GM12878 (cell line): Measurements from ENCODE around the gene AZU1. TPM values are rescaled to one million over a fixed set of nuclear protein-coding genes. Genes with fewer than 3 reads are reported as not detected.

Source experiments
- ATAC-seq: fragments of 200-7000 bp; cut with Tn5 transposase; 3 replicates; pipeline ENCODE4 v1.9.1; 2020; ENCODE audit warnings: mild to moderate bottlenecking, moderate library complexity
- BruUV-seq: library from RNA; stranded (reverse); fragments of 400-500 nt; replicated peaks from 2 replicates; lab custom pipeline; 2021; lab: Mats Ljungman, UMichigan
- CTCF ChIA-PET: fragments of 300-600 bp; sonication (Branson Sonifier 250); formaldehyde crosslinking; extraction: SDS; loops from one replicate; lab custom pipeline; 2021; ENCODE audit warnings: inconsistent platforms; lab: Yijun Ruan, JAX
- POLR2A ChIA-PET: fragments of 350-600 bp; formaldehyde crosslinking; extraction: SDS; loops from one replicate; lab custom pipeline; 2021; ENCODE audit warnings: inconsistent platforms; lab: Charles Lee
- RAD21 ChIA-PET: fragments of 300-600 bp; sonication (Branson Sonifier 250); formaldehyde crosslinking; loops from one replicate; lab custom pipeline; 2023; ENCODE audit warnings: antibody characterized with exemption; ENCODE audit not compliant: unreplicated experiment; lab: Charles Lee
- SMC1A ChIA-PET: fragments of 300-600 bp; sonication (Branson Sonifier 250); formaldehyde crosslinking; loops from one replicate; lab custom pipeline; 2023; ENCODE audit not compliant: unreplicated experiment, uncharacterized antibody; lab: Charles Lee
- DNase-seq: peaks from one replicate; pipeline ENCODE4 v3.0.0-alpha.2; 2011; ENCODE audit warnings: low read depth, low spot score
- FAIRE-seq: peaks from 3 replicates; lab custom pipeline; 2011; peaks lifted over from hg19 to GRCh38; lab: Jason Lieb, UNC
- H2AFZ ChIP-seq: 2 replicates; pipeline ENCODE4 v1.6.0; 2011; ENCODE audit warnings: low read depth, low read length, control low read depth; ENCODE audit not compliant: control insufficient read depth
- H3K27ac ChIP-seq: 2 replicates; pipeline ENCODE4 v1.5.1; 2011; ENCODE audit warnings: control low read depth; ENCODE audit not compliant: control insufficient read depth, insufficient read depth
- H3K27me3 ChIP-seq, 2 experiments: replicated peaks in 1 of 2; 2 replicates each; pipeline versions ENCODE4 v1.6.0 to v1.6.1; 2011; ENCODE audit warnings: low read length in 1 of 2; ENCODE audit not compliant: control insufficient read depth in 2 of 2, insufficient read depth in 2 of 2
- H3K36me3 ChIP-seq, 2 experiments: 2 replicates each; pipeline ENCODE4 v1.5.1; 2011; ENCODE audit warnings: low read length in 1 of 2; ENCODE audit not compliant: control insufficient read depth in 2 of 2, insufficient read depth in 2 of 2
- H3K4me1 ChIP-seq: 2 replicates; pipeline ENCODE4 v1.6.1; 2011; ENCODE audit warnings: mild to moderate bottlenecking, low read length, moderate library complexity, mixed read lengths; ENCODE audit not compliant: control insufficient read depth, insufficient read depth
- H3K4me2 ChIP-seq: 2 replicates; pipeline ENCODE4 v1.6.0; 2011; ENCODE audit warnings: control low read depth; ENCODE audit not compliant: control insufficient read depth, insufficient read depth
- H3K4me3 ChIP-seq: fragments of 200-600 bp; sonication (generic); 2 replicates; pipeline ENCODE4 v1.5.1; 2016
- H3K79me2 ChIP-seq: 2 replicates; pipeline ENCODE4 v1.6.0; 2011; ENCODE audit warnings: low read length; ENCODE audit not compliant: control insufficient read depth, insufficient read depth
- H3K9ac ChIP-seq: 2 replicates; pipeline ENCODE4 v1.8.0; 2011; ENCODE audit warnings: low read length, control low read depth, mixed read lengths; ENCODE audit not compliant: control insufficient read depth, insufficient read depth
- H3K9me3 ChIP-seq: replicated peaks from 3 replicates; pipeline ENCODE4 v1.5.1; 2011; ENCODE audit warnings: mild to moderate bottlenecking, low read length; ENCODE audit not compliant: control insufficient read depth, insufficient read depth
- H4K20me1 ChIP-seq: 2 replicates; pipeline ENCODE4 v1.6.0; 2011; ENCODE audit not compliant: control insufficient read depth, insufficient read depth
- BHLHE40 ChIP-seq, 2 experiments: fragments of 450-650 bp in 1 of 2; IDR thresholded peaks; 2 replicates each; pipeline ENCODE4 v1.6.1; 2011 to 2017; ENCODE audit warnings: low read depth in 2 of 2, borderline replicate concordance in 1 of 2, improper control_type of control experiment in 1 of 2, low read length in 1 of 2, mild to moderate bottlenecking in 1 of 2
- CHD2 ChIP-seq: IDR thresholded peaks from 2 replicates; pipeline ENCODE4 v1.6.1; 2011; ENCODE audit warnings: low read depth, low read length, improper control_type of control experiment, borderline replicate concordance
- ESRRA ChIP-seq: IDR thresholded peaks from 2 replicates; pipeline ENCODE4 v1.6.1; 2012; ENCODE audit warnings: mild to moderate bottlenecking, low read length, improper control_type of control experiment
- NFYA ChIP-seq: IDR thresholded peaks from 2 replicates; pipeline ENCODE4 v1.6.1; 2011; ENCODE audit warnings: low read depth, mild to moderate bottlenecking, low read length, improper control_type of control experiment, borderline replicate concordance
- POLR2A ChIP-seq: IDR thresholded peaks from 2 replicates; pipeline ENCODE4 v1.6.1; 2011; ENCODE audit warnings: low read depth, mild to moderate bottlenecking, low read length
- RB1 ChIP-seq: fragments of 450-650 bp; formaldehyde crosslinking; IDR thresholded peaks from 2 replicates; pipeline ENCODE4 v1.6.1; 2017; ENCODE audit warnings: mild to moderate bottlenecking, borderline replicate concordance
- YBX1 ChIP-seq: fragments of 450-650 bp; IDR thresholded peaks from 2 replicates; pipeline ENCODE4 v1.6.1; 2016; ENCODE audit warnings: antibody characterized with exemption
- WGBS: methylation state at CpG from one replicate; pipeline ENCODE4 v1.1.6; 2016; ENCODE audit warnings: low lambda C conversion rate; ENCODE audit not compliant: insufficient replicate concordance, insufficient coverage; ENCODE audit errors: missing lambda C conversion rate; 5-methylcytosine and 5-hydroxymethylcytosine counted together
- in situ Hi-C: fragments of 300-500 bp; cut with MboI; formaldehyde crosslinking; loops from 9 replicates; pipeline ENCODE4 v1.14.3; 2018; ENCODE audit warnings: mixed read lengths
- intact Hi-C: fragments of 100-400 bp; cut with micrococcal nuclease; formaldehyde crosslinking; loops from one replicate; pipeline ENCODE4 v1.14.2; 2022; ENCODE audit not compliant: unreplicated experiment
- polyA plus RNA-seq, 11 experiments: library from polyadenylated mRNA; depleted of rRNA in 4 of 11; unstranded in 6 of 11; stranded (reverse) in 5 of 11; fragments of >200 nt; fragmentation: Nextera tagmentation in 4 of 11; fragmentation: Illumina TruSeq in 1 of 11; extraction: Ambion mirVana in 4 of 11; extraction: Trizol in 1 of 11; gene quantifications; 1 replicate in 1 of 11; 2 replicates in 10 of 11; pipeline versions ENCODE4 v1.2.1 to v1.2.3, GENCODE V29; 2011 to 2016; ENCODE audit warnings: inconsistent platforms in 2 of 11, missing spikeins in 2 of 11, low read depth in 1 of 11
- total RNA-seq, 4 experiments: library from RNA; depleted of rRNA in 3 of 4; stranded (reverse); fragments of >200 nt in 3 of 4; fragmentation: Illumina TruSeq in 1 of 4; extraction: Trizol in 1 of 4; gene quantifications; 2 replicates each; pipeline versions ENCODE4 v1.2.1 to v1.2.3, GENCODE V29; 2013 to 2021
- TF ChIP-seq, protein P1 (sequence below): IDR thresholded peaks from 2 replicates; pipeline ENCODE4 v1.6.1; 2011; ENCODE audit warnings: mild to moderate bottlenecking, low read depth, low read length, moderate library complexity; ENCODE audit not compliant: insufficient replicate concordance
- TF ChIP-seq, protein P2 (sequence below): fragments of 150-350 bp; IDR thresholded peaks from 2 replicates; pipeline ENCODE4 v1.6.1; 2014; ENCODE audit warnings: mild to moderate bottlenecking, low read depth, low read length

The AZU1 gene
- total and polyA plus RNA-seq, 10 of the 15 experiments (the other 5 are each of a cell fraction or from before 2014, with no cell fraction given) = not detected

DNA sequence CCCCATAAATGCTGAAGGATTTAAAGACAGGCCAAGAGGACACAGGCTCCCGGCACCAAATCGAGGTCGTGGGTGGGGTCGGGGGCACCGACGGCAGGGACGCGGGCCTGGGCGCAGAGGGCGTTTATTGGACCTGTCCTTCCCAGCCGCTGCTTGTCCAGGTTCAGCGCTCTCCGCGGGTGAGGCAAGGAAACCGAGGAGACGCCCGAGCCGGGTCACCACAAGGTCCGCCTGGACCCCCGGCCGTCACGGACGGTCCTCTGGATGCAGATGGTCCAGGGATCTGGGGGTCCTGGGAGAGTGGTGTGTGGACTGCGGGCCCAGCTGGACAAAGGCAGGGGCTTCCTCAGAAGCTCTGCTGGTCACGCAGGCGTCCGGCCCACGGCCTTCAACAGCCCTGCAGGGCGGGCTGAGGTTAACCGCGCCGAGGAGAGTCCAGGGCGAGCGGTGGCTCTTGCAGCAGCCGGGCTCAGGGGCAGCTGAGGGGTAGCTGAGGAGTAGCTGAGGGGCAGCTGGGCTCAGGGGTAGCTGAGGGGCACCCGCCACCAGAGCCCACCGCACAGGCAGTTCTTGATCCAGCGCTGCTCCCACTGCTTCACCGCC is 40.3 kb downstream of the AZU1 start (continued):
- TF ChIP-seq, protein P1, sequence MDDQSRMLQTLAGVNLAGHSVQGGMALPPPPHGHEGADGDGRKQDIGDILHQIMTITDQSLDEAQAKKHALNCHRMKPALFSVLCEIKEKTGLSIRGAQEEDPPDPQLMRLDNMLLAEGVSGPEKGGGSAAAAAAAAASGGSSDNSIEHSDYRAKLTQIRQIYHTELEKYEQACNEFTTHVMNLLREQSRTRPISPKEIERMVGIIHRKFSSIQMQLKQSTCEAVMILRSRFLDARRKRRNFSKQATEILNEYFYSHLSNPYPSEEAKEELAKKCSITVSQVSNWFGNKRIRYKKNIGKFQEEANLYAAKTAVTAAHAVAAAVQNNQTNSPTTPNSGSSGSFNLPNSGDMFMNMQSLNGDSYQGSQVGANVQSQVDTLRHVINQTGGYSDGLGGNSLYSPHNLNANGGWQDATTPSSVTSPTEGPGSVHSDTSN = no peak
- TF ChIP-seq NFYA = no peak
- no peak for TF ChIP-seq ESRRA
- TF ChIP-seq CHD2 = no peak
- TF ChIP-seq, protein P2, sequence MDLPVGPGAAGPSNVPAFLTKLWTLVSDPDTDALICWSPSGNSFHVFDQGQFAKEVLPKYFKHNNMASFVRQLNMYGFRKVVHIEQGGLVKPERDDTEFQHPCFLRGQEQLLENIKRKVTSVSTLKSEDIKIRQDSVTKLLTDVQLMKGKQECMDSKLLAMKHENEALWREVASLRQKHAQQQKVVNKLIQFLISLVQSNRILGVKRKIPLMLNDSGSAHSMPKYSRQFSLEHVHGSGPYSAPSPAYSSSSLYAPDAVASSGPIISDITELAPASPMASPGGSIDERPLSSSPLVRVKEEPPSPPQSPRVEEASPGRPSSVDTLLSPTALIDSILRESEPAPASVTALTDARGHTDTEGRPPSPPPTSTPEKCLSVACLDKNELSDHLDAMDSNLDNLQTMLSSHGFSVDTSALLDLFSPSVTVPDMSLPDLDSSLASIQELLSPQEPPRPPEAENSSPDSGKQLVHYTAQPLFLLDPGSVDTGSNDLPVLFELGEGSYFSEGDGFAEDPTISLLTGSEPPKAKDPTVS = no peak
- TF ChIP-seq RB1 = no peak
- no peak for TF ChIP-seq YBX1

DNA sequence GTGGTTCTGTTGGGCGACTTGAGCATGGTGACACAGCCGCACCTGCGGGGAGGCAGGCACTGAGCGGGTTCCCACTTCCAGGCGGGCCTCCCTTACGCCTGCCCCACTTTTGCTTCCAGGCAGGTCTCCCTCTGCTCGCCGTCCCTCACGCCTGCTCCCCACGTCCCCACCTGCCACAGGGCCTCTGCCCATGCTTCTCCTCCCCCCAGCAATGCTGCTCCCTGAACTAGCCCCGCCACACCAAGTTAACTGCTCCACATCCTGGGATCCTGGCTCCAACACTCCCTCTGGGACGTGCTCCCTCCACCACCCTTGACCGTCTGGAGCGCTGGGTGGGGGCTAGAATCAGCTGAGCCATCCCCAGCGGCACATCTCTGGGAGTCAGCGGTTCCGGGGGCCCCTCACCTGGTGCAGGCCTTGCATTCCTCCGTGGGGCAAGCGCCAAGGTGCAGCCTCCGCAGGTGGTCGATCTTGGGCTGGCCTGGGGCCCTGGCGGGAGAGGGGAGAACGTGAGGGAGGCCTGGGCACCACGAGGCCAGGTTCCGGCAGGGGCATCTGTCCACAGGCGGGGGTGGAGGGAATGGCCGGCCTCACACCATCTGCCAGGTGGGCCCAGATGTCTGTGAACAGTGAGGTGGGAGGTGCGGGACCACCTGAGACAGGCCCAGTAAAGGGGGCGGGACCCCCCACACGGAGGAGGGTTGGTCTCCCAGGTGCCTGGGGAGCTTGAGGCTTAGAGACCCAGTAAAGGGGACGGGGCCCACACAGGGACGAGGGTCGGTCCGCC is 41.0 kb downstream of the AZU1 start:
- TF ChIP-seq POLR2A (peak; percentile 14; the same call in 1 of the 2 replicates), BHLHE40 (IDR thresholded peaks at IDR 0.05; ENCODE audit: borderline replicate concordance in 1 of 2, low read depth in 2 of 2, low read length in 1 of 2) (no peak)
- Histone ChIP-seq H2AFZ (no peak overlapping the region), H3K4me2 (no peak overlapping the region), H3K79me2 (no peaks in the 10 kb centered on the region), H3K9me3 (no peaks in the 10 kb centered on the region), H4K20me1 (no peaks in the 10 kb centered on the region), H3K27me3 (no peaks in the 10 kb centered on the region), H3K36me3 (no peaks in the 10 kb centered on the region; a peak in 1 of 4 replicates), H3K9ac (no peak overlapping the region), H3K27ac (no peak overlapping the region), H3K4me3 (no peak overlapping the region), H3K4me1 (no peaks in the 10 kb centered on the region)
- CTCF ChIA-PET = no interaction called here
- no TSS peak for BruUV-seq
- RAD21 ChIA-PET = no interaction called here
- FAIRE-seq = no peak
- POLR2A ChIA-PET = no interaction called here
- intact Hi-C loops = no loop called here
- DNase-seq = no peak
- SMC1A ChIA-PET = no interaction called here
- ATAC-seq = no peak
- in situ Hi-C loops = no loop called here
- WGBS = 93% methylated on average over 26 of the region's 34 CpGs
